Activated CD8-positive, alpha-beta memory T cell treated with anti-CD3 and anti-CD28 coated beads for 24 hours (primary cell): ENCODE results near the gene KCNJ15.
A peak's percentile ranks its signal among the peaks of the same experiment; 100 is the strongest.

Experiments
- DNase-seq: peaks from one replicate; pipeline ENCODE4 v3.0.0-alpha.2; 2020

Gene KCNJ15

DNA sequence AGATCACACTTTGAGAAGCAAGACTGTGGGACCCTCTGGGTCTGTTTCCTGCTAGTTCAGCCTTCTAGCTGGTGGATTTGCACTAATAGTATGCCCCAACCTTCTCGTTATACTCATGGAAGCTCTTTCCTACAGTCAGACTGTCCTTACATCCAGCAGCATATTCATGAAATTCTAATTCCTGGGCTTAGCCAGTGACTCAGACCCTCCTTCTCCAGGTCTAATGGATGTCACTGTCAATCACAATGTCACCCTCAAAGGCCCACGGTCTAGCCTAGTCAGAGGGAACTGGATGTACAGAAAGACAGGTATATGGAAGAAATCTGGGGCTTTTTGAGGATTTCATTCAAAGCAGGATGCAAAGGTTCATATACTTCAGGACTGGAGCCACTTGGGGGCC lies 72.4 kb downstream of the KCNJ15 start:
- DNase-seq = no peak

DNA sequence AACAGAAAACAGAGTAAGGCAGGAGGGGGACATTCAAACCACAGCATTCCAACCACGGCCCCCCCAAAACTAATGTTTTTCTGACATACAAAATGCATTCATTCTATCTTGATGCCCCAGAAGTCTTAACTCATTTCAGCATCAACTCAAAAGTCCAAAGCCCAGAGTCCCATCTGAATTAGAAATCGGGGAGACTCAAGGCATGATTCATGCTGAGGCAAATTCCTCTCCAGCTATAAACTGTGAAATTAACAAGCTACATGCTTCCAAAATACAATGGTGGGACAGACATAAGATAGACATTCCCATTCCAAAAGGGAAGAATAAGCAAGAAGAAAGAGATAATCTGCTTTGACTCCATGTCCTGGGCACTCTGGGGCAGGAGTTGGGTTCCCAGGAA lies 73.9 kb downstream of the KCNJ15 start:
- DNase-seq = no peak

DNA sequence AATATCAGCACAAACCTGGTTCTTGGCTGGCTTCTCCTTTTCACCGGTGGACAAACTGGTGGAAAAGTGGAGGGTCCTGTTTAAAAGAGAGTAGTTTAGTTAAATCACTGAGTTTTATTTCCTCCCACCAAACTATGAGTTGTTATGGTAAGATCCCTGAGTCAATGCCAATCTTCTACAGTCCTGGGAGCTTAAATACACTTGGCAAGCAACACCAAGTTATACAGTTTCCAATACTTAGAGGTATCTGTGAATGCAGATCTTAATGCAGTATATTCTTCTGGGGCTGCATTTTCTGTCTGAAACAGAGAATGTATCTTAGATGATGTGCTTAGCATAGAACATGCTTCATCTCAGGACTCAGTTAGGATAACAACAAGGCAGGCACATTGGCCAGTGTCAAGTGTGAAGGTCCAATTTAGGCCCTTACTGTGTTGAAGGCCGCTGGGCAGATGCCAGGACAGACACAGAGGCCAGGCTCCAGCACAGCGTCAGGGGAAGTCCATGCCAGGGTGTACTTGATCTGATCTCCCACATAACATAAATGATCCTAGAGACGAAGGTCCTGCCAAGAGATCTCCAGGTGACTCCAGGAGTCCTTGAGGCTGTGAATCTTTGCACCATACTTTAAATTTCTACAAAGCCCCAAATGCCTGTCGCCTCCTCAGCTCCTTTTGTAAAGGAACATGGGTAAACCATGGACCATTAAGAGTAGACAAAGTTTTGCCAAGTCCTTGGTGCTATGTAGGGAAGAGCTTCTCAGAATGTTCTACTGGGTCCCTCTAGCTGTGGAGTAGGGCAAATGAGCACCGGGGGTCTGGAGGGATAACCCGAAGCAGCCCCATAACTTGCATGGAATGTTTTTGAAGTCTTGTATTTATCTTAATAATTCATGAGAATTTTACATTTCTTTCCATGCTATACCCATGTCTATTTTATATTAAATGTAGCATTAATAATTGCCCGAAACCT lies 76.8 kb downstream of the KCNJ15 start:
- peak; percentile 17 for DNase-seq

DNA sequence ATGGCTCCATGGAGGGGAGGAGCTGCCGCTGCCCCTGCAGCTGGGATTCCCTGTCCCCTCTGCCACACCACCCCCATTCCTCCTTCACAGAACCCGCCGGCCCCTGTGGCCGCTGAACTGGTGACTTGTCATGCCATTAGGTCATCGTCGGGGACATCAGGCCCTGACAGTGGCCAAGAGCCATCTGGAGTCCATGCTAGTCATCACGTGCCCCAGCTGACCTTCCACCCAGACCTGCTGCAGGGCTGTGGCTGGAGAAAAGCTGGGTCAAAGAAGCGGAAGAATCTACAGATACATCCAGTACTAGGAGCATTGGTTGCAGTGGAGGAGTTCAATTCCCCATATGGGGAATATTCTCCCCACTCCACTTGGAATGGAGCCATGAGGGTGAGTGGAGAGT lies 78.1 kb downstream of the KCNJ15 start:
- DNase-seq = peak; percentile 50

DNA sequence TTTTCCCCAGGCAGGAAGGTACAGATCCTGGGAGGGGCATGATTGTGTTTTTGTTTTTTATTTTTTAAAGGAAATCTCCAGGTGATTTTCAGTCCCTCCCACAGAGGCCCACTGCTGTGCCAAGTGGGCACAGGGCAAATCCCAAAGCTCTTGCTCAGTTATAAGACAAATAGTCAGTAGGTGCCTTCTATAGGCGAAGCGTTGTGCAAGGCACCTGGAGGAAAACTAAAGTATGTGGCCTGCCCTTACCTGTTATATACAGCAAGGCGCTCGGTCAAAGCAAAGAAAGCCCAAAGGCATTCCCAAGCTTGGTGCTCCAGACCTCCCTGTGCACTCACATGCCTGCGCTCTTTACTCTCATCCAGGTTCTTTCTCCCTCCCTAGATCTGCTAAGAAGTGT lies 81.0 kb downstream of the KCNJ15 start:
- DNase-seq = no peak

DNA sequence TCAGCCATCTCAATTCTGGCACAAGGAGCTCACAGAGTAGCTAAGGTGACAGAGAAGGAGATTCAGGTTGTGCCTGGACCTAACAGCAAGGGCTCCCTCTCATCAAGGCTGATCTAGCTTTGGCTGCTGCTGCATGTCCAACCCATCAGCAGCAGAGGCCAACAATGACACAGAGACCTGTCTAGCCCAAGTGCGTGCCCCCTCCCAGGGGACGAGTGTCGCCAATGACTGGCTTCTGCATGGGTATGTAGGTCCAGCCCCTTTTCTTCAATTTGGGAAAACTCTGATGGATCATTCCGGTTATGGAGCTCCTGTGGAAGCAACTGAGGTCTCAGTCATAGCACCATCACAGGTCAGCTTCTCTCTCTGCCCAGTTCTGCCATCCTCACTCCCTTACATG lies 83.3 kb downstream of the KCNJ15 start:
- DNase-seq = peak; percentile 26

DNA sequence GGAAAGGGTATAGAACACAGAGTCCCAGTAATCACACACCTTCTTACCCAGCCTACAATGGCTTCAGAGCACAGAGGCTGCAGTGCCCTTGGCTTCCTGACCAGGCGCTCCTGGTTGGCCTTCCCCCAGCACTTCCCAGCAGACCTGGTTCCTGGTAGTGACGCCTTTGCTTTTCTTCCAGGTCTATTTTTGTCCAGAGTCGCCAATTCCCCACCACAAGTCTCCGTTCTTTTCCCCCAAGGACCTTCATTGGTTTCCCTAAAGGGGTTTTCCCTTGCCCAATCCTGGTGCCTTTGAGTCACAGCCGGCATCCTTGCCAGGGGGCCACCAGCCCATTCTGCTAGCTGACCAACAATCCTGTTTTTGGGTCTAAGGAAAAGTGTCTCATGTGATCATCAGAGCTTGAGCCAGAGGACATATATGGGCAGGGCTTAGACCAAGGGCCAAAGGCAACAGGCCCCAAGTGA lies 84.8 kb downstream of the KCNJ15 start:
- no peak for DNase-seq

DNA sequence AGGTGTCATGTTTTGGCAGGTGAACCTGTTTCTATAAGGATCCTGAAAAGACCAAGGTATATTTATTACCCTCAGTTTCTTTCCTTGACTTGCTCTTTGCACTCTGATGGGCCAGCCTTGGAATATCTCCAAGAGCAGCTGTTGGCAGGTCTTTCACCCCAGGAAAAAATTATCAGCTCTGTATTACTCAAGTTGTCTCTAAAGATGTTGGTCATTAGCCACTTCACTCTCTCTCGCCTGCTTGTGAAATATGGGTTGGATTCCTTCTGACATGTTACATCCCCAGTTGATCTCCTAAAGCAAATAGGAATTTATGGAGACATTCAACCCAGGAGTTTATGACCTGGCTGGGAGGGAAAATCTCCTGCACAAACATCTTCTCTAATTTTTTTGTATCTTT lies 85.9 kb downstream of the KCNJ15 start:
- no peak for DNase-seq

DNA sequence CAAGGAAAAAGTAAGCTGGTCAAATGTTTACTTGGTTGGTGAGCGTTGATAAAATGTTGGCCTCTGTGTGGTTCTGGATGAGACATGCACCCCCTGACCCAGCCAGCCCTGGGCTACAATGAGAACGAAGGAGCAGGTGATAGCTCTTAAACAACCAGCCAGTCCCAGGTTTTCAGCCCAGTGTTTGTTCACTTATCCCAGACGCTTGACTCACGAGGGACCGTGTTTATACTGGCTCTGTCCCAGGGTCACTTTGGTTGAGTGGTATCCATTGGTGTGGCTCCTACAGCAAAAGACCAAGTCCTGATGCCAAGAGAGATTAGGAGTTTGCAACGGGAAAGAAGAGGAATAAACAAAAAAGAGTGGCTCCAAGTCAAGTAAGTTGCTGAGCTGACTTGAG lies 86.9 kb downstream of the KCNJ15 start:
- DNase-seq = no peak

DNA sequence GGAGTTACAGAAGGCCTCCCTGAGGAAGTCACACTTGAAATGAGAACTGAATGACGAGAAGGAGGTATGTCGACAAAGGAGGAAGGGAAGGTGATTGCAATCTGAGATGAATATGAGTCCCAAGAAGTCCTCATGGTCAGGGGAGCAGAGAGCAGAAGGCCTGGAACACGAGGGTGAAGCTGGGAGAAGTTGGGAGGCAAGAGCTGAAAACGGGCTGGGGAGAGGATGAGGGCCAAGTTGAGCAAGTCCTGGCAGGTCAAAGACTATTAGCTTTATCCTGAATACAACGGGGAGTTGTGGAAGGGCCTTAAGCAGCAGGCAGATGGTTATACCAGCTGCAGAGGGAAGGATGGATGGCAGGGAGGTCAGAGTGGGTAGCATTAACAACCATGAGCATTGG lies 89.5 kb downstream of the KCNJ15 start:
- peak; percentile 5 for DNase-seq

DNA sequence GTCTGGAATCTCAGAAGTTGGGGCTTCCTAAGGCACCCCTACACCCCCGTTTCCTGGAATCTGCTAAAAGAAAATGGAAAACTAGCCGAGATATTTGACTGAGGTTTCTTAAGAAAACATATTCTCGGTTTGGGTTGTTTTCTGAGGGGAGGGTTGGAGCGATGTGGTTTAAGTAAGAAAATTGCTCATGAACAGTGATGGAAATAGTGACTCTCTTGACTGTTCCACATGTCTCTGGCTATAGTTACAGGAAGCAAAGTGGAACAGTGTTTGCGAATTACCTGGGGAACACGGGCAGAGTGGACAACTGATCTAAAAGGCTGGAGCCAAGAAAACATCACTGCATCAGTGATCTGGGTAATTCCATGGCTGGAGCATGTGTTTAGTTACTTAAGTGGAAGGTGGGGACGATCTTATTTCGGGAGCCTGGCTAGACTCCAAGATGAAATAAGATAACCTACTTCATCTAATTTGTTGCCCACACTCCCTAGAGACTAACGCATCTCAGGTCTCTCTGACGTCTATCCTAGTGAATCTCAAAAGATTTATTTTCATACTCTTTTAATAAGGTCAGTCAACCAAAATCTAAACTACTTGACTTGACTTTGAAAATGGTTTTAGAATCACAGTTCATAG lies 92.4 kb downstream of the KCNJ15 start:
- DNase-seq = no peak

DNA sequence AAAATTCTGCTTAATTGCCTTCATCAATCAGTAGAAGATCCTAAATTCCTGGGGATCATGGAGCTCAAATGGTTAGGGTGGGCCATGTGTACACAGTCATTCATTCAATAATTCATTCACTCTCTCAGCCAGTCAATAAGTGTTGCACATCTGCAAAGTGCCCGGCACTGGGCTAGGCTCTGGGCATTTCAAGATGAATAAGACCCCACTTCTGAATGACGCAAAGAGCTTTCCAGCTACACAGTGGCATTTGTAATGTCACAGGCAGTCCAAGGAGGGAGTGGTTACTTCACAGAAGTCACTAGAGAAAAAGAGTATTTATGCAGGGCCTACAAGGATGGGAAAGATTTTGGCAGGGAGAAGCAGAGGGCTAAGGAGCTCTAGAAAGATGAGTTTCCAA lies 93.2 kb downstream of the KCNJ15 start:
- no peak for DNase-seq

DNA sequence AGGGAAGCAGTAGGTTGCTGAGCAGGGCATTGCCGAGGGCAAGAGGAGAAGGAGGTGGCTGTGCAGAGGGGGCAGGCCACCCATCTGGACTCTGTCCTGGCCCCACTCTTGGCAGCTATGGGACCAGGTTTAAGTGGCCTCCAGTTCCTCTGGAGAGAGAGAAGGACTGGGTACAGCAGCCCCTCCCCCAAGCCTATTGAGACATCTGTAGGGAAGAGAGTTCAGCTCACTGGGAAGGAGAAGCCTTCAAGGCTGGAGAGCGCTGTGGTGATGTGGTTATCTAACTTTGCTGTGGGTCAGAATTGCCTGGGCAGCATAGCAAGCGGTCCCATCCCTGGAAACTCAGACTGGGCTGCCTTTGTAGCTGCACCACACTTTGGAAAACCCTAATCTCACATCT lies 93.9 kb downstream of the KCNJ15 start:
- DNase-seq = no peak

DNA sequence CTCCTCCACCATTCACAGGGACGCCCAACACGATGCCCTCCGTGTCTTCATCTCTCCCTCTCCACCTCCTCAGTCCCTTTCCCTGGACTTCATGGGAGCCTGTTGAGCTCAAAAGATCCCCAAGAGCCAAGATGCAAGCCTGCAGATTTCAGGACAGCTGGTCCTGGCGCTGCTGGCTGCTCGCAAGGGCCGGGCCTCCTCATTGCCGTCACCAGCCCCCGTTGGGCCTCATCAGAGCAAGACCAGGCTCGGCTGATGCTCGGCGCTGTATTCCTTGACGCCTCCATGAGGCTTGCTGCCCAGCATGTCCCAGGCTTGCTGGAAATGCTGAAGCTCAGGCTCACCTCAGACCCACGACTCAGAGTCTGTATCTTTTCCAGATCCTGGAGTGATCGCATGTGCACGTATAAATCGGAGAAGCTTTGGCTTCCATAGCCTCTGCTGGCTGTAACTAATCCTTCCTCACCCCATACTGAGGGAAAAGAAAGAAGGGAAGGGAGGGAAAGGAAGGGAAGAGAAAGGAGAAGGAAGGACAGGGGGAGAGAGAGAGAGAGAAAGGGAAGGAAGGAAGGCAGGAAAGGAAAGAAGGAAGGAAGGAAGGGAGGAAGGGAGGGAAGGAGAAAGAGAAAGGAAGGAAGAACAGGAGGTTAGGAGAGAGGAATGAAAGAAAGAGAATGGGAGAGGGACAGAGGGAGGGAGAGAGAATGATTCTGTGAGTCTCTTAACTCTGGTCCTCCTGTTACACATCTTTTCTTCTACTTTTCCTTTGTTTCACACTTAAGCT lies 94.6 kb downstream of the KCNJ15 start:
- DNase-seq = no peak

DNA sequence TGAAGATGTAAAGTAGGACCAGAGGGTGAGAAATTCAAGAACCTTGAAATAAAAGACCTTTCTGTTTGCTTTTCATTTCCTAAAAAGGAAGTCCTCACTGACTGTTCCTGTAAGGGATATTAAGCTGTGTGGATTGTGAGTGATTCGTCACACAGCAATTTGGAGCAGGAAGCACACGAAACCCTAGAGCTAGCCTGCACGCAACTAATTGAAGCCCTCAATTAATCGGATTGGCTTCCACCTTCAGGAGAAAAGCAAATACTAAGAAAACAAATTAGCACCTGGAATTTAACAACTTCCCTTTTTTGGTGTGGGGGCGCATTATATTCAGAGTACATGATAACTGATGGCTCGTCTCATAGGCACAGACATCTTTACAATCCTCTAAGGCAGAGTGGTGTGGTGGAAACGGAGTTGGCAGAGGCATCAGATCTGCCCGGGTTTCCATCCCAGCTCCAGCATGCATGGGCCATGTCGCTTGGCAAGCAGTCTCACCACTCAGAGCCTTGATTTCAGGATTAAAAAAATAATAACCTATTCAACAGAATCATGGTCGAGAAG lies 95.2 kb downstream of the KCNJ15 start:
- DNase-seq = no peak

DNA sequence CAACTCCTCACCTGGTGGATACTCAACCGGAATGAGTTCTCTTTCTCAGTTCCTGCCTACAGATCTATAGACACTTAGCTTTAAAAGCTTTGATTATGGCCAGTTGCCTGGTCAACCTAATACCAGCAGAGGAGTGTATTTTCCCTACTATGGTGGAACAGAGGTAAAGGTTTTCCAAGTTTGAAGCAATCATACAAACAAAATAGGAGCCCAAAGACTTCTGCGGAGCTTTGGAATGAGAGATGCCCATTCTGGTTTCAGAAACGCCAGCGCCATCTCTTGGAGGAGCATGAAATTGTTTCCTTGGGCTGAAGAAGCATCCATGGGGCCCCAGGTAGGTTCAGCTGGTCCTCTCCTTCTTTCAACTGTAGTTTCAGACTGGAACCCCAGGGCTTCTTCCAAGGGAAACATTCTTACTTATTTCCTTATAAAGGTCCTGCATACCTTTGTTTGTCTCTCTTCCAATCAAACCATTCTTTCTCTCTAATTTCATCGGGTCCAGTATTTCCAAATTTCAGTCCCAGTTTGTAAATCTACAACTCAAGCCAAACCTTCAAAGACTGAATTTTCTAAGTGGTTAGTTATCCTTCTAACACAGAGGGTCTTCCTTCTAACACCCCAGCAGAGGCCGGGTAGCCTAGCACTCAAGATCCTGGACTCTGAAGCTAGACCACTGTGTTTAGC lies 95.9 kb downstream of the KCNJ15 start:
- DNase-seq = no peak

DNA sequence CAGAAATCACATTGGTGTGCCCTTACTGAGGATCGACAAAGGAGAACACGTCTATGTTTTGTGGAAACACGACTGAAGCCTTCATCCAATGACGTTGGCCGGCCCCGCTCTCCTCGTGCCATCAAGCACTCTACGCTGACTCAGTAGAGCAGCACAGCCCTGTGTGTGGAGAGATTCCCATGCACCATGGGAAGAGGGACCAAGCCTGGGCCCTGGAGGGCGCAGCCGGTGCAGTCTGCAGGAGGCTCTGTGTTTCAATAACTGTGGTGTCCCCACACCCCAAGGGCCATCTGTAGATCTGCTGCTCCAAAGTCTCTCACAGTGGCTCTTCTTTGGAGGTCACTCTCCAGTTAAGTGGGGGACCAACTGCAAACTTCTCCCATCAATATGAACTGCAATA lies 97.4 kb downstream of the KCNJ15 start:
- no peak for DNase-seq

DNA sequence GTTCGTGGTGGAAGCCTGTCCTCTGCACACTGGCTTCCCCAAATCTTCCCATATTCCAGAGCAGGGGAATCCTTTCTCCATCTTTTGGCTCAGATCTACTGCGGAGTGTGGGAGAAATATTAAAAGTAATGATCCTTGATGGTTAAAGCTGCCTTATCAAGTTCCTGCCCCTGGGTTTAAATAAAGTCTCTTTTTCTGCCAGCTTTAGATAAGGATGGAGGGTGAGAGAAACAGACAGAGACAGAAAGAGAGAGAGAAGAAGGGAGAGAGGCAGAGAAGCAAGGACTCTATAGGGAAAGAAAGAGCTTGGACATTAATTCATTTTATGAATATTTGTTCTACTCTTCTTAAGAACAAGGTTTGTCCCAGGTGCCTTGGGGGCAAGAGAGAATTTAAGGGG lies 98.0 kb downstream of the KCNJ15 start:
- no peak for DNase-seq

DNA sequence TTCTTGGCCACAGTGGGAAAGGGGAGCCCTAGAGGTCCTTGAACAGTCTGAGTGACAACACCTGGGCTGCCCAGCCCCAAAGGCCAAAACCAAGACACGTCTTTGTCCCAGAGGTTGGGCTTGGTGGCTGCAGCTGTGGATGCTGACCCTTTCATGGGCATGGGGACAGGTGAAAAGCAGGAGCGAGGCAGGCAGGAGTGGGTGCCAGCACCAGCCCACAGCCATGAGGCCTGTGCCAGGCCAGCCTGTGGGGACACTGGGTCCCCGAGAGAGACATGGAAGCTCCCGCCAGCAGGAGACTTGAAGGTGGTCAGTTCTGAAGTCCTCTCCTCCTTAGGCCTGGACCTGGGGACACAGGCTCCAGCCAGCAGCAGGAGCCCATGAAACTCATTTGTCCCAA lies 98.6 kb downstream of the KCNJ15 start:
- no peak for DNase-seq

DNA sequence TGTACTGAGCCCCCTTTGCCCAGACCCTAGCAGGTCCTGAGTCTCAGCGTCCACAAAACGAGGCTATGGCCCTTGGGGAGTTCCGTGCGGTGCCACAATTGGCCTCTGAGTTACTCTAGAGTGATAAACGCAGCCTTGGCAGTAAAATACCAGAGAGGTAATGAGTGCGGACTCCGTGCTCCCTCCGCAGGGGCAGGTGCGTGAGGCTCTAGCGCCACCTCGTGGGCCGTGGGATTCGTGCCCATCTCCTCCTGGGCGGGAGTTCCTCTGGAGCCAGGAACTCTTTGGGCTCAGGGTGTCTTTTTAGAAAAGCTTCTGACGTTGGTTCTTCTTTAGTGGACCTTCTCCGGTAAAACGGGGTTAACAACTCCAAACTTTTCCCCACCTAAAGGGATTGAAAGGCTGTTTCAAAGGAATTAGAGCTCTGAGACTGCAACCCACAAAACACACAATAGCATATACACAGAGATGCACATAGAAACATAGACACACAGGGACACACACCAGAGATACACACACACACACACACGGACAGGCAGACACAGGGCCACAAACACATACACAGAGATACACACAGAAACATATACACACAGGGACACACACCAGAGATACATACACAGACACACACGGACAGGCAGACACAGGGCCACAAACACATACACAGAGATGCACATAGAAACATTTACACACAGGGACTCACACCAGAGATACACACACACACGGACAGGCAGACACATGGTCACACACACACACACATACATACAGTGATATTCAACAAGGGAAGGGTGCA lies 99.4 kb downstream of the KCNJ15 start:
- peak; percentile 88 for DNase-seq
